Measurements from ENCODE around the gene TOP3B.

The TOP3B gene

DNA sequence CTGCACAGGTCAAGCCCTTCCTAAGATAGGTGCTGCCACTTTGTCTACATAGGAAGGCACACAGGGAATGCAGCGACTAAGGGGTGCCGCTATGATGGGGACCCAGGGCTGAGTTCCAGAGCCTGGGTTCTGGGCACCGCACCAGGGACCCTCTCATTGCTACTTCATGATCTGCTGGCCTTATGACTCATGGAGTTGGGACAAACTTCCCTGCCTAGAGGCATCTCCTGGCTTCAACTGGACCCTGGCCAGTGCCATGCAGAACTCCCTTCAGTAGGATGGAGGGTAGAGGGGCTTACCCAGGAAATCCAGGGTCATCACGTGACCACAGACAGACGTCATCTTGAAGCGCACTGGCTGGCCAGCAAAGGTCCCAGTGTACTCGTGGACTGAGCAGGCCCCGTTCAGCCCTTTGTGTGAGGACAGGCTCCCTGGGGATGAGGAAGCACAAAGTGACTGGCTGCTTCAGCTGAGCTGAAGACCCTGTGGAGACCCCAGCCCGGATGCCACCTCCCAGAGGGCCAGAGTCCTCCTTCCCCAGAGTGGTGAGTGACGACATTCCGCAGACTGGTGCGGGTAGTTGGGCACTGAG is 8.4 kb downstream of the TOP3B start:
- no peak overlapping the region for H3K9ac ChIP-seq (ENCODE audit: low read length)
- H3K9me3 ChIP-seq (ENCODE audit: insufficient read depth, low read length), result no peaks in the 10 kb centered on the region
- no peaks in the 10 kb centered on the region for H3K9me2 ChIP-seq (replicated peaks; ENCODE audit: insufficient read depth, low read length)
- H3K27ac ChIP-seq (ENCODE audit: low read depth, low read length), result no peak overlapping the region
- no peaks in the 10 kb centered on the region for H4K20me1 ChIP-seq (ENCODE audit: low read depth, low read length)
- H3K36me3 ChIP-seq (ENCODE audit: low read length), result no peaks in the 10 kb centered on the region
- H3K27me3 ChIP-seq (ENCODE audit: low read length), result no peaks in the 10 kb centered on the region
- TF ChIP-seq, protein P1, sequence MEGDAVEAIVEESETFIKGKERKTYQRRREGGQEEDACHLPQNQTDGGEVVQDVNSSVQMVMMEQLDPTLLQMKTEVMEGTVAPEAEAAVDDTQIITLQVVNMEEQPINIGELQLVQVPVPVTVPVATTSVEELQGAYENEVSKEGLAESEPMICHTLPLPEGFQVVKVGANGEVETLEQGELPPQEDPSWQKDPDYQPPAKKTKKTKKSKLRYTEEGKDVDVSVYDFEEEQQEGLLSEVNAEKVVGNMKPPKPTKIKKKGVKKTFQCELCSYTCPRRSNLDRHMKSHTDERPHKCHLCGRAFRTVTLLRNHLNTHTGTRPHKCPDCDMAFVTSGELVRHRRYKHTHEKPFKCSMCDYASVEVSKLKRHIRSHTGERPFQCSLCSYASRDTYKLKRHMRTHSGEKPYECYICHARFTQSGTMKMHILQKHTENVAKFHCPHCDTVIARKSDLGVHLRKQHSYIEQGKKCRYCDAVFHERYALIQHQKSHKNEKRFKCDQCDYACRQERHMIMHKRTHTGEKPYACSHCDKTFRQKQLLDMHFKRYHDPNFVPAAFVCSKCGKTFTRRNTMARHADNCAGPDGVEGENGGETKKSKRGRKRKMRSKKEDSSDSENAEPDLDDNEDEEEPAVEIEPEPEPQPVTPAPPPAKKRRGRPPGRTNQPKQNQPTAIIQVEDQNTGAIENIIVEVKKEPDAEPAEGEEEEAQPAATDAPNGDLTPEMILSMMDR (IDR thresholded peaks at IDR 0.05; ENCODE audit: insufficient read depth, low read length, poor library complexity, severe bottlenecking), result no peak
- no peak for TF ChIP-seq EZH2phosphoT487 (conservative IDR thresholded peaks at IDR 0.05; ENCODE audit: low read length)
- no peak overlapping the region for H3K4me3 ChIP-seq (ENCODE audit: insufficient read depth, low read length, poor library complexity, severe bottlenecking)
- H2AFZ ChIP-seq (ENCODE audit: low read depth, low read length, severe bottlenecking), result no peak overlapping the region
- no peaks in the 10 kb centered on the region for H3F3A ChIP-seq (ENCODE audit: insufficient read depth)
- H3K4me2 ChIP-seq (ENCODE audit: low read depth, low read length, poor library complexity, severe bottlenecking), result no peak overlapping the region
- no peaks in the 10 kb centered on the region for H3K79me2 ChIP-seq (ENCODE audit: insufficient read depth, low read length)

DNA sequence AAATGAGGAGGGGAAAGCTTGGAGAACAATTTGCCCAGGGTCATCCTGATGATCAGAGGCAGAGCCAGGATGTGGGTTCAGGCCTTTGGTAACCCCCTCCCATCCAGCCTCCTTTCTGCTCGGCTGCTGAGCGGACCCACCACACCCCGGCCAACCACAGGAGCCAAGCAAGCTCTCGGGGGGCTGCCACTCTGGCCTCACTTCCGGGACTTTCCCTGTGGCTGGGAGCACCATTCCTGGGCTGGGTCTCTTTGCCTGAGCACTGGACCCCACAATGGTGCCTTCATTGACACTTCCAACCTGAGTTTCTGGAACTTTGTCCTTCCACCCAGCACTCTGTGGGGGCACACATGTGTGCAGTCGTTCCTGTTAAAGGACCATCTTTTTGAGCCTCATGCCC is 9.8 kb downstream of the TOP3B start:
- no peaks in the 10 kb centered on the region for H3K27me3 ChIP-seq (ENCODE audit: low read length)
- no peak for TF ChIP-seq EZH2phosphoT487 (conservative IDR thresholded peaks at IDR 0.05; ENCODE audit: low read length)
- TF ChIP-seq, protein P1 (IDR thresholded peaks at IDR 0.05; ENCODE audit: insufficient read depth, low read length, poor library complexity, severe bottlenecking), result no peak
- no peaks in the 10 kb centered on the region for H3K36me3 ChIP-seq (ENCODE audit: low read length)
- no peaks in the 10 kb centered on the region for H4K20me1 ChIP-seq (ENCODE audit: low read depth, low read length)
- no peak overlapping the region for H2AFZ ChIP-seq (ENCODE audit: low read depth, low read length, severe bottlenecking)
- no peak overlapping the region for H3K4me2 ChIP-seq (ENCODE audit: low read depth, low read length, poor library complexity, severe bottlenecking)
- no peaks in the 10 kb centered on the region for H3K9me2 ChIP-seq (replicated peaks; ENCODE audit: insufficient read depth, low read length)
- no peaks in the 10 kb centered on the region for H3K9me3 ChIP-seq (ENCODE audit: insufficient read depth, low read length)
- H3K27ac ChIP-seq (ENCODE audit: low read depth, low read length), result no peak overlapping the region
- no peaks in the 10 kb centered on the region for H3F3A ChIP-seq (ENCODE audit: insufficient read depth)
- H3K4me3 ChIP-seq (ENCODE audit: insufficient read depth, low read length, poor library complexity, severe bottlenecking), result no peak overlapping the region
- no peaks in the 10 kb centered on the region for H3K79me2 ChIP-seq (ENCODE audit: insufficient read depth, low read length)
- no peak overlapping the region for H3K9ac ChIP-seq (ENCODE audit: low read length)

DNA sequence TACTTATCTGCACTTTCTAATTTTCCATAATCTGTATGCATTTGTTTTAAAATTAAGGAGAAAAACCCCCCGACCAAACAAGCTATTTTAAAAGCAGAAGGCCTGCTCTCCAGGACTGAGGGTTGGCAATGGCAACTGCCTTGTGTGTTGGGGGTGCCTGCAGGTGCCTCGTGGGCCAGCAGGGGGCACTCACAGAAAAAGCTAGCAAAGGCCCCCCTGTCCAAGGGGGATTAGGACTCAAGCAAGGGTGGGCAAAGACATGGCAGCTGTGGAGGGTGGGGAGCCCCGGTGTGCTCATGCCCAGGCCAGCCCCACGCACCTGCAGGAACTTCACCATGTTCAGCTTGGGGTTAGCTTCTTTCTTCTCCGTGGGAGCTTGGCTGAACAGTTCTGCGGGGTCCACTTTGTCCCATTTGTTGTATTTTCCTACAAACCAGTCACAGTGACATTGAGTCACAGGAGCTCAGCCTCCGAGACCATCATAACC is 10.3 kb downstream of the TOP3B start:
- Histone ChIP-seq H3K4me2 (ENCODE audit: low read depth, low read length, poor library complexity, severe bottlenecking) (no peak overlapping the region), H3K4me3 (ENCODE audit: insufficient read depth, low read length, poor library complexity, severe bottlenecking) (no peak overlapping the region), H3K27me3 (ENCODE audit: low read length) (no peaks in the 10 kb centered on the region), H3F3A (ENCODE audit: insufficient read depth) (no peaks in the 10 kb centered on the region), H4K20me1 (ENCODE audit: low read depth, low read length) (no peaks in the 10 kb centered on the region), H3K27ac (ENCODE audit: low read depth, low read length) (no peak overlapping the region), H2AFZ (ENCODE audit: low read depth, low read length, severe bottlenecking) (no peak overlapping the region), H3K9me3 (ENCODE audit: insufficient read depth, low read length) (no peaks in the 10 kb centered on the region), H3K36me3 (ENCODE audit: low read length) (no peaks in the 10 kb centered on the region), H3K9me2 (replicated peaks; ENCODE audit: insufficient read depth, low read length) (no peaks in the 10 kb centered on the region), H3K79me2 (ENCODE audit: insufficient read depth, low read length) (no peaks in the 10 kb centered on the region), H3K9ac (ENCODE audit: low read length) (no peak overlapping the region)
- TF ChIP-seq, protein P1 (IDR thresholded peaks at IDR 0.05; ENCODE audit: insufficient read depth, low read length, poor library complexity, severe bottlenecking), result peak; percentile 67
- no peak for TF ChIP-seq EZH2phosphoT487 (conservative IDR thresholded peaks at IDR 0.05; ENCODE audit: low read length)

All from SU-DHL-6 (cell line).